ENCODE results near the gene TTLL13.
"Not testable (repeated sequence)": the region's sequence is repeated elsewhere in the genome, so short reads cannot be mapped to it uniquely, and the experiment has no call there.

Gene TTLL13

GRCh38 chr15:90287946-90288345, 38.6 kb downstream of the TTLL13 start:
- DNase-seq (ENCODE audit: low read depth): no peak

- no peak for DNase-seq (ENCODE audit: low read depth)
Measured at GRCh38 chr15:90291679-90292356, 42.5 kb downstream of the TTLL13 start.

- peak; percentile 66 for DNase-seq (ENCODE audit: low read depth)
Measured at GRCh38 chr15:90293040-90293810, 43.9 kb downstream of the TTLL13 start.

- DNase-seq (ENCODE audit: low read depth): no peak
Measured at GRCh38 chr15:90294159-90294558, 44.8 kb downstream of the TTLL13 start.

GRCh38 chr15:90294601-90295269, 45.4 kb downstream of the TTLL13 start:
- no peak for DNase-seq (ENCODE audit: low read depth)

GRCh38 chr15:90295270-90295648, 45.9 kb downstream of the TTLL13 start:
- no peak for DNase-seq (ENCODE audit: low read depth)

GRCh38 chr15:90296316-90296884, 47.0 kb downstream of the TTLL13 start:
- DNase-seq (ENCODE audit: low read depth): not testable (repeated sequence)

- no peak for DNase-seq (ENCODE audit: low read depth)
Measured at GRCh38 chr15:90297021-90297420, 47.7 kb downstream of the TTLL13 start.

- DNase-seq (ENCODE audit: low read depth): no peak
Measured at GRCh38 chr15:90300541-90300940, 51.2 kb downstream of the TTLL13 start.

GRCh38 chr15:90300988-90301706, 51.8 kb downstream of the TTLL13 start:
- peak; percentile 47 for DNase-seq (ENCODE audit: low read depth)

- DNase-seq (ENCODE audit: low read depth): no peak
Measured at GRCh38 chr15:90301707-90302300, 52.4 kb downstream of the TTLL13 start.

- DNase-seq (ENCODE audit: low read depth): not testable (repeated sequence)
Measured at GRCh38 chr15:90305355-90305754, 56.0 kb downstream of the TTLL13 start.

- no peak for DNase-seq (ENCODE audit: low read depth)
Measured at GRCh38 chr15:90305932-90306331, 56.6 kb downstream of the TTLL13 start.

GRCh38 chr15:90306560-90306959, 57.2 kb downstream of the TTLL13 start:
- peak; percentile 23 for DNase-seq (ENCODE audit: low read depth)

GRCh38 chr15:90307661-90308060, 58.3 kb downstream of the TTLL13 start:
- no peak for DNase-seq (ENCODE audit: low read depth)

GRCh38 chr15:90309020-90309419, 59.7 kb downstream of the TTLL13 start:
- no peak for DNase-seq (ENCODE audit: low read depth)

Data from activated T-cell treated with anti-CD3 and anti-CD28 coated beads for 24 hours (primary cell).